Spleen (tissue), 11 donors: Measurements from ENCODE around the gene TES. TPM values are rescaled to one million over a fixed set of nuclear protein-coding genes. Genes with fewer than 3 reads are reported as not detected.

ENCODE experiments used
- DNase-seq: peaks from one replicate; pipeline ENCODE4 v3.0.0-alpha.2; 2020
- H3K27ac ChIP-seq, 8 donors: fragments of 200-600 bp; sonication (generic) in 7 of 8; 1 replicate in 4 of 8; 2 replicates in 4 of 8; pipeline versions ENCODE4 v1.5.0 to v1.8.0; 2016 to 2021; ENCODE audit warnings: inconsistent platforms in 4 of 8, mild to moderate bottlenecking in 4 of 8, moderate library complexity in 1 of 8
- H3K27me3 ChIP-seq, 7 donors: fragments of 200-600 bp; sonication (generic) in 6 of 7; replicated peaks in 1 of 7; 1 replicate in 4 of 7; 2 replicates in 3 of 7; pipeline versions ENCODE4 v1.5.0 to v1.8.0; 2016 to 2021; ENCODE audit warnings: inconsistent platforms in 3 of 7, mild to moderate bottlenecking in 1 of 7
- H3K36me3 ChIP-seq, 6 donors: fragments of 200-600 bp; sonication (generic) in 5 of 6; 1 replicate in 4 of 6; 2 replicates in 2 of 6; pipeline versions ENCODE4 v1.5.0 to v1.8.0; 2016 to 2021; ENCODE audit warnings: inconsistent platforms in 2 of 6
- H3K4me1 ChIP-seq, 6 donors: fragments of 200-600 bp; sonication (generic) in 5 of 6; 1 replicate in 3 of 6; 2 replicates in 3 of 6; pipeline versions ENCODE4 v1.5.0 to v1.8.0; 2016 to 2021; ENCODE audit warnings: inconsistent platforms in 3 of 6
- H3K4me3 ChIP-seq, 8 donors: fragments of 200-600 bp; sonication (generic) in 7 of 8; 1 replicate in 4 of 8; 2 replicates in 4 of 8; pipeline versions ENCODE4 v1.5.0 to v1.8.0; 2016 to 2021; ENCODE audit warnings: inconsistent platforms in 4 of 8, mild to moderate bottlenecking in 4 of 8, moderate library complexity in 2 of 8
- H3K9me3 ChIP-seq, 8 donors: fragments of 200-600 bp; sonication (generic) in 7 of 8; 1 replicate in 4 of 8; 2 replicates in 4 of 8; pipeline versions ENCODE4 v1.5.0 to v1.8.0; 2016 to 2021; ENCODE audit warnings: inconsistent platforms in 4 of 8
- CTCF ChIP-seq, 11 experiments: fragments of 200-600 bp in 7 of 11; fragments of 450-650 bp in 4 of 11; sonication (generic) in 4 of 11; IDR thresholded peaks in 8 of 11; conservative IDR thresholded peaks in 3 of 11; 1 replicate in 7 of 11; 2 replicates in 4 of 11; pipeline versions ENCODE4 v1.4.0 to v1.8.0; 2016 to 2021; ENCODE audit warnings: antibody characterized with exemption in 11 of 11, inconsistent platforms in 4 of 11, mild to moderate bottlenecking in 1 of 11
- POLR2A ChIP-seq, 3 donors: fragments of 450-650 bp; IDR thresholded peaks; one replicate each; pipeline ENCODE4 v1.5.1; 2017; ENCODE audit warnings: antibody characterized with exemption in 3 of 3, mild to moderate bottlenecking in 1 of 3
- POLR2AphosphoS5 ChIP-seq, 3 donors: sonication (generic); formaldehyde crosslinking; IDR thresholded peaks; one replicate each; pipeline ENCODE4 v1.5.1; 2017; ENCODE audit warnings: antibody characterized with exemption in 3 of 3
- WGBS, 5 donors: extraction: QIAGEN DNeasy Blood & Tissue Kit in 3 of 5; methylation state at CpG; one replicate each; pipeline versions ENCODE4 v1.1.5 to v1.1.7; 2013 to 2018; 5-methylcytosine and 5-hydroxymethylcytosine counted together
- intact Hi-C: fragments of 100-400 bp; cut with DNase I; formaldehyde crosslinking; loops from one replicate; pipeline ENCODE4 v1.15.0; 2023; ENCODE audit warnings: low total_unique reads
- polyA plus RNA-seq, 3 donors: library from polyadenylated mRNA; stranded (reverse); fragments of 200-250 nt; gene quantifications; one replicate each; pipeline ENCODE4 v1.2.1, GENCODE V29; 2013
- total RNA-seq, 7 donors: library from RNA; depleted of rRNA in 3 of 7; stranded (reverse); fragments of >200 nt in 3 of 7; fragmentation: NEBNext Ultra II Directional in 4 of 7; extraction: Animal tissue kit (Norgen Biotek cat#: 25700) in 4 of 7; gene quantifications; one replicate each; pipeline versions ENCODE4 v1.1.0 to v1.2.1, GENCODE V29; 2016 to 2021
- donor health status: healthy with polysubstance abuse.
- donor health status: DM: no; HTN: no; CAD: no; lungs with moderate emphysema.
- donor health status: DM: no; HTN: no; CAD: no.
- donor health status: Bipolar disorder and iron deficiency.
- donor health status: healthy.
- donor health status: DM: no; HTN: no; CAD: no.
- donor health status: DM: yes; HTN: yes; CAD: no.

The TES gene
- total and polyA plus RNA-seq, 10 donors = 28.5 to 79.7 (median 62.2) TPM

DNA sequence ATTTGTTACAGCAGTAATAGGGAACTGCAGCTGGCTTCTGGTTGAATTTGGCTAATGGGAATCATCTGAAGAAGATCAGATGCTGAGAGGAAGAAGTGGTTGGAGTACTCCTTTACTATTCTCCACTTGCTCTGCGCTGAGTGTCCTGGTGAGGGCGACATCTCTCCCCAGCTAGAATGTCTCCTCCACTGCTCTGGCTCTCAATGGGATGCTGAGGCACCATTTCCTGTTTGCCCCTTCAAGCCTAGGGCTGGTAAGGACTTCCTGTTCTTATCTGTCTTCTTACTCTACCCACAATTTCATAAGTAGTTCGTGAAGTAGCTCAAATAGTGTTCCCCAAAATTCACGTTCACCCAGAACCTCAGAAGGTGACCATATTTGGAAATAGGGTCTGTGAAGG is 43.2 kb upstream of the TES start:
- H3K4me1 ChIP-seq = peaks cover 0 to 43% (median 17%) of the 10 kb centered on the region in 6 donors
- no peak for DNase-seq
- TF ChIP-seq POLR2AphosphoS5 (IDR thresholded peaks at IDR 0.05) (no peak), POLR2A (IDR thresholded peaks at IDR 0.05) (no peak), CTCF (IDR thresholded peaks at IDR 0.05 in 8 of 11, conservative IDR thresholded peaks at IDR 0.05 in 3 of 11) (no peak)
- H3K4me3 ChIP-seq = no peak overlapping the region
- no peak overlapping the region for H3K27ac ChIP-seq
- WGBS, 5 donors = 37 to 66% (median 61%) methylated on average over 4 of the region's 4 CpGs
- H3K27me3 ChIP-seq = no peaks in the 10 kb centered on the region
- no peaks in the 10 kb centered on the region for H3K36me3 ChIP-seq
- intact Hi-C loops = no loop called here
- no peaks in the 10 kb centered on the region for H3K9me3 ChIP-seq

DNA sequence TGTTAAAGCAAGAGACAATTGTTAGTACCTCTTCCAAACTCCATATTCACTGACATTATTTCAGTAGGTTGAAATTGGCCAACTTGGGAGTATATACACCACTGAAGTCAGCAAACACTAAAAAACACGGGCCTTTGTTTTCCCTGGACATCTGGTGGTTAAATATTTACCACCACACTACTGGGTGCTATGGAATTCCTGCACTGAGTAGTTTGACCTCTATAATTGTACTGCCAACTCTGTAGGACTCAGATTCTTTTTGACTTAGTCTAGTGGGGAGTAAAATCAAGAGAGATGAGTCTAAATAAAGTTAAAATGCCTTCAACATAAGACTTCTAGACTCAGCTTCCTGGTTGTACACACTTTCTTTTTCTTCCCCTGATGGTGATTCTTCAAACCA is 41.3 kb upstream of the TES start:
- no peak overlapping the region for H3K4me3 ChIP-seq
- no peaks in the 10 kb centered on the region for H3K27me3 ChIP-seq
- 72 to 86% (median 84%) methylated on average over 1 of the region's 1 CpG for WGBS, 5 donors
- no peak for DNase-seq
- intact Hi-C loops = no loop called here
- H3K4me1 ChIP-seq = peaks cover 0 to 37% (median 15%) of the 10 kb centered on the region in 6 donors
- no peaks in the 10 kb centered on the region for H3K36me3 ChIP-seq
- TF ChIP-seq CTCF (IDR thresholded peaks at IDR 0.05 in 8 of 11, conservative IDR thresholded peaks at IDR 0.05 in 3 of 11) (no peak), POLR2AphosphoS5 (IDR thresholded peaks at IDR 0.05) (no peak)
- H3K9me3 ChIP-seq = no peaks in the 10 kb centered on the region
- no peak overlapping the region for H3K27ac ChIP-seq

GRCh38 chr7:116170180-116170579 is 40.2 kb upstream of the TES start:
- Histone ChIP-seq H3K36me3 (no peaks in the 10 kb centered on the region), H3K9me3 (no peaks in the 10 kb centered on the region), H3K4me3 (no peak overlapping the region), H3K4me1 (peaks cover 0 to 26% (median 10%) of the 10 kb centered on the region in 6 donors), H3K27ac (no peak overlapping the region), H3K27me3 (no peaks in the 10 kb centered on the region)
- DNase-seq = no peak
- TF ChIP-seq CTCF (IDR thresholded peaks at IDR 0.05 in 8 of 11, conservative IDR thresholded peaks at IDR 0.05 in 3 of 11) (no peak), POLR2AphosphoS5 (IDR thresholded peaks at IDR 0.05) (no peak), POLR2A (IDR thresholded peaks at IDR 0.05) (no peak)
- intact Hi-C loops = loop anchor here (5.0 to 10.0 kb wide), 2 partner anchors 415 to 637 kb away; no protein-coding TSS in a partner anchor

- peaks cover 0 to 16% (median 5%) of the 10 kb centered on the region in 6 donors for H3K4me1 ChIP-seq
- H3K27ac ChIP-seq = no peak overlapping the region
- TF ChIP-seq CTCF (IDR thresholded peaks at IDR 0.05 in 8 of 11, conservative IDR thresholded peaks at IDR 0.05 in 3 of 11) = no peak
- H3K9me3 ChIP-seq = no peaks in the 10 kb centered on the region
- no peak for DNase-seq
- H3K36me3 ChIP-seq = no peaks in the 10 kb centered on the region
- no peaks in the 10 kb centered on the region for H3K27me3 ChIP-seq
- WGBS, 5 donors = 64 to 87% (median 81%) methylated on average over 2 of the region's 2 CpGs
- intact Hi-C loops = loop anchor here (5.0 to 10.0 kb wide), 2 partner anchors 414 to 636 kb away; no protein-coding TSS in a partner anchor
- H3K4me3 ChIP-seq = no peak overlapping the region
These were observed 39.2 kb upstream of the TES start for GRCh38 chr7:116171094-116171493.
